Nephron (organoid): ENCODE measurements around the gene RDH14.

ENCODE experiments used
- H3K27ac Mint-ChIP-seq, 3 experiments: 2 replicates each; pipeline ENCODE4 v1.8.0; 2020; ENCODE audit warnings: mixed read lengths in 3 of 3, mild to moderate bottlenecking in 2 of 3, moderate library complexity in 1 of 3
- H3K27me3 Mint-ChIP-seq: 2 replicates; pipeline ENCODE4 v1.8.0; 2021; ENCODE audit warnings: low read depth, mild to moderate bottlenecking, moderate library complexity, mixed read lengths
- H3K36me3 Mint-ChIP-seq: 2 replicates; pipeline ENCODE4 v1.8.0; 2020; ENCODE audit warnings: low read depth, mixed read lengths
- H3K4me1 Mint-ChIP-seq: 2 replicates; pipeline ENCODE4 v1.8.0; 2020; ENCODE audit warnings: mixed read lengths
- H3K4me3 Mint-ChIP-seq, 3 experiments: 2 replicates each; pipeline ENCODE4 v1.8.0; 2020; ENCODE audit warnings: mild to moderate bottlenecking in 3 of 3, mixed read lengths in 3 of 3, moderate library complexity in 2 of 3
- H3K9me3 Mint-ChIP-seq: 2 replicates; pipeline ENCODE4 v1.8.0; 2020; ENCODE audit warnings: mixed read lengths
- TF ChIP-seq, protein P1 (sequence below), 3 experiments: fragments of 200-600 bp; sonication (generic); IDR thresholded peaks; one replicate each; pipeline ENCODE4 v1.5.0; 2021; ENCODE audit warnings: antibody characterized with exemption in 3 of 3; ENCODE audit not compliant: unreplicated experiment in 3 of 3

RDH14 gene

DNA sequence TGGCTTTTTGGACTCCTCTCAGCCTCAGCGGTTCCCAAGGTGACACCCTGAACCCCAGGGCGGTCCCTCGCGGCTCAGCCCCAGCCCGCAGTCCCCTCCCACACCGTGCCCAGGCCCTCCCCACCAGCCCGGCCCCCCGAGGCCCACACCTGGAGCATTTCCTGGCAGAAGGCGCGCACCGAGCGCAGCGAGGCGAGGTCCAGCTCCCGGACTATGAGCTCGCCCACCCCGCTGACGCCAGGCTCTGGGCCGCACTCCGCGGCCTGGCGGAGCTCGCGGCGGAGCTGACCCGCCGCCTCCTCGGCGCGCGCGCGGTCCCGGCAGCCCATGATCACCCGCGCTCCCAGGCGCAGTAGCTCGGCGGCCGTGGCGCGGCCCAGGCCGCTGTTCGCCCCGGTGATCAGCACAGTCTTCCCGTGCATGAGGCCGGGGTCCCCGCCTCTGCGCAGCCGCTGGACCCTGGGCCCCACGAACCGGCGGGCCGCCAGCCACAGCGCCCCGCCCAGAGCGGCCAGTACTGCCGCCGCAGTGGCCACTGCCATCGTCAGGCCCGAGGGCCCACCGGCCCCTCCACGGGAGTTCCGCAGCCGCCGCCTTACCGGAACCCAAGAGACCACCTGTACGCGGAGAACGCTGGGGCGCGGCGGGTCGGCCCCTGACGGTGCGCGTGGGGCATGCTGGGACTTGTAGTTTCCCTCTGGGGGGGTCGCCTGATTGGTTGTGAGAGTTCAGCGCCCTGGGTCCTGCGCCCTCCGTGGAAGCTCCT, at the start of gene RDH14:
Gene RDH14 (minus strand): TSS at position 623 of the 766 bp plus-strand sequence. CDS start 81 bp downstream, at position 542.
- Mint-ChIP-seq H3K36me3 (peaks cover 45% of the 10 kb centered on the region), H3K9me3 (peaks cover 18% of the 10 kb centered on the region), H3K27me3 (no peaks in the 10 kb centered on the region), H3K4me1 (peaks cover 40% of the 10 kb centered on the region), H3K4me3 (peak within 1 kb of the TSS; percentile 91 to 99 (median 98)), H3K27ac (peak within 1 kb of the TSS; percentile 98 to 99 (median 99))
- TF ChIP-seq, protein P1, sequence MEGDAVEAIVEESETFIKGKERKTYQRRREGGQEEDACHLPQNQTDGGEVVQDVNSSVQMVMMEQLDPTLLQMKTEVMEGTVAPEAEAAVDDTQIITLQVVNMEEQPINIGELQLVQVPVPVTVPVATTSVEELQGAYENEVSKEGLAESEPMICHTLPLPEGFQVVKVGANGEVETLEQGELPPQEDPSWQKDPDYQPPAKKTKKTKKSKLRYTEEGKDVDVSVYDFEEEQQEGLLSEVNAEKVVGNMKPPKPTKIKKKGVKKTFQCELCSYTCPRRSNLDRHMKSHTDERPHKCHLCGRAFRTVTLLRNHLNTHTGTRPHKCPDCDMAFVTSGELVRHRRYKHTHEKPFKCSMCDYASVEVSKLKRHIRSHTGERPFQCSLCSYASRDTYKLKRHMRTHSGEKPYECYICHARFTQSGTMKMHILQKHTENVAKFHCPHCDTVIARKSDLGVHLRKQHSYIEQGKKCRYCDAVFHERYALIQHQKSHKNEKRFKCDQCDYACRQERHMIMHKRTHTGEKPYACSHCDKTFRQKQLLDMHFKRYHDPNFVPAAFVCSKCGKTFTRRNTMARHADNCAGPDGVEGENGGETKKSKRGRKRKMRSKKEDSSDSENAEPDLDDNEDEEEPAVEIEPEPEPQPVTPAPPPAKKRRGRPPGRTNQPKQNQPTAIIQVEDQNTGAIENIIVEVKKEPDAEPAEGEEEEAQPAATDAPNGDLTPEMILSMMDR (IDR thresholded peaks at IDR 0.05; ENCODE audit: unreplicated experiment in 3 of 3) = peak in 1 of 3 experiments; percentile 15

GRCh38 chr2:18610090-18610489, 49.6 kb upstream of the RDH14 start:
- TF ChIP-seq, protein P1 (IDR thresholded peaks at IDR 0.05; ENCODE audit: unreplicated experiment in 3 of 3) = no peak
- no peak overlapping the region for H3K4me3 Mint-ChIP-seq
- no peaks in the 10 kb centered on the region for H3K36me3 Mint-ChIP-seq
- H3K4me1 Mint-ChIP-seq = peaks cover 5% of the 10 kb centered on the region
- no peak overlapping the region for H3K27ac Mint-ChIP-seq
- no peaks in the 10 kb centered on the region for H3K27me3 Mint-ChIP-seq
- H3K9me3 Mint-ChIP-seq = no peaks in the 10 kb centered on the region

GRCh38 chr2:18605115-18605514, 44.7 kb upstream of the RDH14 start:
- peaks cover 11% of the 10 kb centered on the region for H3K4me1 Mint-ChIP-seq
- no peak overlapping the region for H3K27ac Mint-ChIP-seq
- no peaks in the 10 kb centered on the region for H3K9me3 Mint-ChIP-seq
- H3K27me3 Mint-ChIP-seq = no peaks in the 10 kb centered on the region
- H3K4me3 Mint-ChIP-seq = no peak overlapping the region
- no peaks in the 10 kb centered on the region for H3K36me3 Mint-ChIP-seq
- TF ChIP-seq, protein P1 (IDR thresholded peaks at IDR 0.05; ENCODE audit: unreplicated experiment in 3 of 3) = no peak

GRCh38 chr2:18604531-18604885, 44.1 kb upstream of the RDH14 start:
- no peak overlapping the region for H3K4me3 Mint-ChIP-seq
- TF ChIP-seq, protein P1 (IDR thresholded peaks at IDR 0.05; ENCODE audit: unreplicated experiment in 3 of 3) = no peak
- no peaks in the 10 kb centered on the region for H3K27me3 Mint-ChIP-seq
- H3K27ac Mint-ChIP-seq = peak overlapping the region in 2 of 3 experiments; percentile 5 to 7
- H3K4me1 Mint-ChIP-seq = peaks cover 11% of the 10 kb centered on the region
- no peaks in the 10 kb centered on the region for H3K36me3 Mint-ChIP-seq
- H3K9me3 Mint-ChIP-seq = no peaks in the 10 kb centered on the region

GRCh38 chr2:18603854-18604530, 43.5 kb upstream of the RDH14 start:
- Mint-ChIP-seq H3K4me3 (no peak overlapping the region), H3K9me3 (no peaks in the 10 kb centered on the region), H3K27ac (peak overlapping the region in 1 of 3 experiments; percentile 5), H3K36me3 (no peaks in the 10 kb centered on the region), H3K4me1 (peaks cover 11% of the 10 kb centered on the region), H3K27me3 (no peaks in the 10 kb centered on the region)
- TF ChIP-seq, protein P1 (IDR thresholded peaks at IDR 0.05; ENCODE audit: unreplicated experiment in 3 of 3) = no peak
